H1 (cell line): ENCODE data around the gene NFATC4. TPM values are rescaled to one million over a fixed set of nuclear protein-coding genes. Genes with fewer than 3 reads are reported as not detected.

Experiments used
- CTCF ChIA-PET: fragments of 300-600 bp; sonication (Branson Sonifier 250); formaldehyde crosslinking; loops from one replicate; lab custom pipeline; 2021; ENCODE audit not compliant: partially characterized antibody; lab: Charles Lee
- POLR2A ChIA-PET: fragments of 300-600 bp; sonication (Branson Sonifier 250); formaldehyde crosslinking; loops from one replicate; lab custom pipeline; 2021; ENCODE audit warnings: inconsistent platforms; ENCODE audit not compliant: partially characterized antibody; lab: Charles Lee
- DNase-seq, 2 experiments: peaks; one replicate each; pipeline versions ENCODE4 v3.0.0 to v3.0.0-alpha.2; 2010 to 2022; ENCODE audit warnings: low spot score in 2 of 2, low read depth in 1 of 2, mixed read lengths in 1 of 2
- FAIRE-seq: peaks from 2 replicates; lab custom pipeline; 2011; peaks lifted over from hg19 to GRCh38; lab: Jason Lieb, UNC
- H2AFZ ChIP-seq: 2 replicates; pipeline ENCODE4 v1.8.1; 2012; ENCODE audit warnings: low read length, inconsistent platforms
- H2AK5ac ChIP-seq: 2 replicates; pipeline ENCODE4 v1.6.1; 2013; ENCODE audit warnings: low read depth, low read length
- H2BK120ac ChIP-seq: replicated peaks from 2 replicates; pipeline ENCODE3; 2013; ENCODE audit warnings: low read depth, low read length, inconsistent platforms
- H2BK12ac ChIP-seq: 2 replicates; pipeline ENCODE4 v1.6.1; 2013; ENCODE audit warnings: low read depth, low read length
- H2BK15ac ChIP-seq: 2 replicates; pipeline ENCODE4 v1.6.1; 2013; ENCODE audit warnings: low read length
- H2BK20ac ChIP-seq: 2 replicates; pipeline ENCODE4 v1.6.1; 2013; ENCODE audit warnings: low read length
- H2BK5ac ChIP-seq: 2 replicates; pipeline ENCODE4 v1.6.1; 2013; ENCODE audit warnings: low read depth, low read length
- H3K14ac ChIP-seq: 2 replicates; pipeline ENCODE4 v1.6.1; 2013; ENCODE audit warnings: inconsistent platforms; ENCODE audit not compliant: insufficient read length
- H3K18ac ChIP-seq: 2 replicates; pipeline ENCODE4 v1.6.1; 2013; ENCODE audit warnings: low read length; ENCODE audit errors: extremely low read depth
- H3K23ac ChIP-seq: 2 replicates; pipeline ENCODE4 v1.6.1; 2013; ENCODE audit warnings: inconsistent platforms; ENCODE audit not compliant: insufficient read length
- H3K23me2 ChIP-seq: 2 replicates; pipeline ENCODE4 v1.6.1; 2013; ENCODE audit warnings: low read depth, low read length
- H3K27ac ChIP-seq: 2 replicates; pipeline ENCODE4 v1.6.1; 2011; ENCODE audit warnings: low read depth, low read length, inconsistent platforms
- H3K27me3 ChIP-seq, 4 experiments: replicated peaks in 1 of 4; 1 replicate in 1 of 4; 2 replicates in 3 of 4; pipeline versions ENCODE4 v1.6.1 to v1.8.1; 2011 to 2013; ENCODE audit warnings: low read length in 3 of 4, mild to moderate bottlenecking in 3 of 4, inconsistent platforms in 2 of 4, mixed read lengths in 2 of 4, moderate library complexity in 1 of 4; ENCODE audit not compliant: control insufficient read depth in 3 of 4, insufficient read depth in 3 of 4; ENCODE audit errors: extremely low read depth in 1 of 4
- H3K36me3 ChIP-seq, 4 experiments: 2 replicates each; pipeline versions ENCODE4 v1.6.1 to v1.8.1; 2011 to 2013; ENCODE audit warnings: mild to moderate bottlenecking in 4 of 4, low read length in 3 of 4, moderate library complexity in 2 of 4, control low read depth in 1 of 4, inconsistent platforms in 1 of 4; ENCODE audit not compliant: insufficient read depth in 4 of 4, control insufficient read depth in 2 of 4
- H3K4ac ChIP-seq: replicated peaks from 2 replicates; pipeline ENCODE3; 2013; ENCODE audit warnings: low read length, low read depth, mixed read lengths, inconsistent platforms; ENCODE audit not compliant: insufficient read length
- H3K4me1 ChIP-seq, 4 experiments: replicated peaks in 1 of 4; 1 replicate in 1 of 4; 2 replicates in 3 of 4; pipeline versions ENCODE4 v1.6.1 to v1.8.1; 2011 to 2013; ENCODE audit warnings: low read length in 3 of 4, inconsistent platforms in 2 of 4, mixed read lengths in 1 of 4; ENCODE audit not compliant: insufficient read depth in 4 of 4, control insufficient read depth in 3 of 4
- H3K4me2 ChIP-seq, 2 experiments: 2 replicates each; pipeline versions ENCODE4 v1.6.1 to v1.8.1; 2011 to 2013; ENCODE audit warnings: low read depth in 2 of 2, low read length in 2 of 2, control low read depth in 1 of 2, inconsistent platforms in 1 of 2, mild to moderate bottlenecking in 1 of 2; ENCODE audit not compliant: insufficient read depth in 1 of 2
- H3K4me3 ChIP-seq, 4 experiments: fragments of 200-600, 300-600 bp in 1 of 4; sonication (generic), shearing (Covaris generic), sonication (Bioruptor Twin) in 1 of 4; 2 replicates each; pipeline versions ENCODE4 v1.5.1 to v1.8.1; 2011 to 2016; ENCODE audit warnings: low read length in 4 of 4, low read depth in 3 of 4, control low read depth in 2 of 4, inconsistent platforms in 2 of 4, mild to moderate bottlenecking in 2 of 4, mixed read lengths in 1 of 4, moderate library complexity in 1 of 4; ENCODE audit not compliant: insufficient read depth in 2 of 4; ENCODE audit errors: extremely low read depth in 1 of 4
- H3K56ac ChIP-seq: replicated peaks from 2 replicates; pipeline ENCODE3; 2013; ENCODE audit warnings: low read depth, mild to moderate bottlenecking, mixed read lengths, low read length, inconsistent platforms; ENCODE audit not compliant: insufficient read length
- H3K79me1 ChIP-seq: 2 replicates; pipeline ENCODE4 v1.6.1; 2013; ENCODE audit warnings: low read depth, low read length, control low read depth
- H3K79me2 ChIP-seq, 2 experiments: 2 replicates each; pipeline versions ENCODE4 v1.6.1 to v1.8.1; 2012 to 2013; ENCODE audit warnings: low read length in 2 of 2, mild to moderate bottlenecking in 2 of 2, inconsistent platforms in 1 of 2; ENCODE audit not compliant: insufficient read depth in 2 of 2, control insufficient read depth in 1 of 2
- H3K9ac ChIP-seq, 4 experiments: replicated peaks in 1 of 4; 1 replicate in 1 of 4; 2 replicates in 3 of 4; pipeline versions ENCODE4 v1.6.1 to v1.8.1; 2011 to 2013; ENCODE audit warnings: low read depth in 3 of 4, low read length in 3 of 4, control low read depth in 2 of 4, mild to moderate bottlenecking in 2 of 4, moderate library complexity in 2 of 4, inconsistent platforms in 1 of 4; ENCODE audit errors: extremely low read depth in 1 of 4
- H3K9me3 ChIP-seq, 2 experiments: 2 replicates each; pipeline versions ENCODE4 v1.6.1 to v1.8.1; 2012 to 2013; ENCODE audit warnings: mild to moderate bottlenecking in 2 of 2, moderate library complexity in 2 of 2, control low read depth in 1 of 2, inconsistent platforms in 1 of 2, low read depth in 1 of 2, low read length in 1 of 2, mixed read lengths in 1 of 2; ENCODE audit not compliant: insufficient read depth in 2 of 2
- H4K20me1 ChIP-seq, 2 experiments: replicated peaks in 1 of 2; 2 replicates each; pipeline versions ENCODE3 to v1.8.1; 2011 to 2013; ENCODE audit warnings: inconsistent platforms in 2 of 2, low read length in 2 of 2, mild to moderate bottlenecking in 1 of 2; ENCODE audit not compliant: insufficient read depth in 2 of 2, control insufficient read depth in 1 of 2
- H4K5ac ChIP-seq: 2 replicates; pipeline ENCODE4 v1.6.1; 2013; ENCODE audit warnings: low read length, low read depth, mixed read lengths, inconsistent platforms; ENCODE audit not compliant: insufficient read length
- H4K8ac ChIP-seq: 2 replicates; pipeline ENCODE4 v1.8.0; 2013; ENCODE audit warnings: mild to moderate bottlenecking, moderate library complexity, low read length, inconsistent platforms; ENCODE audit not compliant: insufficient read depth; ENCODE audit errors: extremely low read depth
- H4K91ac ChIP-seq: replicated peaks from 2 replicates; pipeline ENCODE3; 2013; ENCODE audit warnings: low read length, mixed read lengths, inconsistent platforms; ENCODE audit not compliant: insufficient read length
- CTBP2 ChIP-seq: IDR thresholded peaks from 2 replicates; pipeline ENCODE4 v1.7.0; 2011; ENCODE audit warnings: borderline replicate concordance, mild to moderate bottlenecking, moderate library complexity, mixed read lengths, low read length; ENCODE audit not compliant: insufficient read depth, insufficient read length
- EZH2 ChIP-seq: fragments of 200-600 bp; sonication (generic); IDR thresholded peaks from 2 replicates; pipeline ENCODE4 v1.7.1; 2012; ENCODE audit warnings: low read depth, mild to moderate bottlenecking, moderate library complexity, low read length, inconsistent platforms; ENCODE audit not compliant: severe bottlenecking
- KDM1A ChIP-seq: fragments of 200-600, 300-600 bp; sonication (generic); IDR thresholded peaks from 2 replicates; pipeline ENCODE4 v1.7.1; 2016; ENCODE audit warnings: mild to moderate bottlenecking, low read length, borderline replicate concordance
- WGBS, 2 experiments: shearing (Covaris generic) in 1 of 2; methylation state at CpG; one replicate each; pipeline versions ENCODE4 v1.1.6 to v1.1.7; 2013 to 2015; ENCODE audit warnings: low lambda C conversion rate in 2 of 2, mixed read lengths in 2 of 2, inconsistent platforms in 1 of 2, low coverage in 1 of 2, missing lambda C conversion rate in 1 of 2; ENCODE audit not compliant: insufficient replicate concordance in 2 of 2, insufficient coverage in 1 of 2, insufficient read length in 1 of 2; ENCODE audit errors: extremely low coverage in 1 of 2, missing lambda C conversion rate in 1 of 2; 5-methylcytosine and 5-hydroxymethylcytosine counted together
- polyA plus RNA-seq, 7 experiments: library from polyadenylated mRNA; depleted of rRNA in 3 of 7; stranded (reverse) in 5 of 7; unstranded in 2 of 7; fragments of >200 nt in 5 of 7; fragments of 200-250 nt in 2 of 7; gene quantifications; 1 replicate in 5 of 7; 2 replicates in 1 of 7; 4 replicates in 1 of 7; pipeline versions ENCODE4 v1.2.1 to v1.2.3, GENCODE V29; 2011 to 2013; ENCODE audit warnings: missing spikeins in 2 of 7, mixed read lengths in 2 of 7
- total RNA-seq: library from RNA; stranded (reverse); fragmentation: NEBNext Ultra II Directional; extraction: Animal tissue kit (Norgen Biotek cat#: 25700); gene quantifications from 2 replicates; pipeline ENCODE4 v1.2.1, GENCODE V29; 2021
- TF ChIP-seq, protein P1 (sequence below): IDR thresholded peaks from 2 replicates; pipeline ENCODE4 v1.6.1; 2011; ENCODE audit warnings: low read length, improper control_type of control experiment

The NFATC4 gene
- total and polyA plus RNA-seq, 2 of the 8 experiments (the other 6 are each of a cell fraction or from before 2014, with no cell fraction given) = 47.3 to 50.3 TPM

- H3K56ac ChIP-seq = no peak overlapping the region
- H3K4me1 ChIP-seq = peaks cover 0 to 16% (median 9%) of the 10 kb centered on the region in 4 experiments; a peak in 5 of 7 replicates
- H2BK15ac ChIP-seq = no peak overlapping the region
- no peak for DNase-seq
- no peak overlapping the region for H3K18ac ChIP-seq
- CTCF ChIA-PET = interaction anchor here (0.7 to 27.8 kb wide), 16 partner anchors 9 to 123 kb away, joined by 3 to 664 read pairs (median 13); partner anchors contain the start of genes CBLN3, CIDEB, KHNYN and LTB4R
- H3K4me3 ChIP-seq = 0 out of 8 replicates have a peak overlapping the region, but pooled peaks of 1 of the 4 experiments have one; percentile 62
- TF ChIP-seq CTBP2 (no peak), EZH2 (no peak), KDM1A (no peak)
- TF ChIP-seq, protein P1, sequence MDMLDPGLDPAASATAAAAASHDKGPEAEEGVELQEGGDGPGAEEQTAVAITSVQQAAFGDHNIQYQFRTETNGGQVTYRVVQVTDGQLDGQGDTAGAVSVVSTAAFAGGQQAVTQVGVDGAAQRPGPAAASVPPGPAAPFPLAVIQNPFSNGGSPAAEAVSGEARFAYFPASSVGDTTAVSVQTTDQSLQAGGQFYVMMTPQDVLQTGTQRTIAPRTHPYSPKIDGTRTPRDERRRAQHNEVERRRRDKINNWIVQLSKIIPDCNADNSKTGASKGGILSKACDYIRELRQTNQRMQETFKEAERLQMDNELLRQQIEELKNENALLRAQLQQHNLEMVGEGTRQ = no peak
- TF ChIP-seq, all 59 proteins: peak for 0
- H2BK12ac ChIP-seq = no peak overlapping the region
- H3K23ac ChIP-seq = no peak overlapping the region
- H3K27ac ChIP-seq = no peak overlapping the region
- H3K23me2 ChIP-seq = peaks cover 18% of the 10 kb centered on the region
- no peaks in the 10 kb centered on the region for H3K9me3 ChIP-seq
- no peak overlapping the region for H2AK5ac ChIP-seq
- no peak overlapping the region for H3K14ac ChIP-seq
- H2BK20ac ChIP-seq = no peak overlapping the region
- FAIRE-seq = no peak
- WGBS, 2 experiments = 84% methylated on average over 10 of the region's 10 CpGs; no CpG with 5 or more reads in 1 of the 2 experiments
- no peak overlapping the region for H2BK5ac ChIP-seq
- no peaks in the 10 kb centered on the region for H3K79me2 ChIP-seq
- H2BK120ac ChIP-seq = no peak overlapping the region
- H4K8ac ChIP-seq = no peak overlapping the region; the same call in 1 of the 2 replicates
- H3K4me2 ChIP-seq = no peak overlapping the region; a peak in 1 of 4 replicates
- H3K79me1 ChIP-seq = no peaks in the 10 kb centered on the region
- H4K20me1 ChIP-seq = peaks cover 0 to 2% of the 10 kb centered on the region in 2 experiments
- no peak overlapping the region for H4K91ac ChIP-seq
- no peak overlapping the region for H2AFZ ChIP-seq
- POLR2A ChIA-PET = interaction anchor here (1.2 to 5.8 kb wide), 4 partner anchors 15 to 111 kb away, joined by 3 to 46 read pairs (median 3); partner anchors contain the start of genes CBLN3 and KHNYN
- no peak overlapping the region for H3K9ac ChIP-seq
- peaks cover 30 to 72% (median 46%) of the 10 kb centered on the region in 4 experiments for H3K27me3 ChIP-seq
- H4K5ac ChIP-seq = no peak overlapping the region
- no peaks in the 10 kb centered on the region for H3K36me3 ChIP-seq
- no peak overlapping the region for H3K4ac ChIP-seq
Measured at GRCh38 chr14:24330973-24331674, 36.9 kb upstream of the NFATC4 start.
